ENCODE data around the gene EMC6.

EMC6 gene

GRCh38 chr17:3712811-3713463, 44.3 kb downstream of the EMC6 start:
- ChIA-PET CTCF (interaction anchor here (0.9 to 3.4 kb wide), 8 partner anchors 8 to 201 kb away, joined by 3 to 15 read pairs (median 6); partner anchors contain the start of gene HASPIN), POLR2A (no interaction called here)
- no peak for DNase-seq (ENCODE audit: extremely low spot score)
- TF ChIP-seq, protein P1, sequence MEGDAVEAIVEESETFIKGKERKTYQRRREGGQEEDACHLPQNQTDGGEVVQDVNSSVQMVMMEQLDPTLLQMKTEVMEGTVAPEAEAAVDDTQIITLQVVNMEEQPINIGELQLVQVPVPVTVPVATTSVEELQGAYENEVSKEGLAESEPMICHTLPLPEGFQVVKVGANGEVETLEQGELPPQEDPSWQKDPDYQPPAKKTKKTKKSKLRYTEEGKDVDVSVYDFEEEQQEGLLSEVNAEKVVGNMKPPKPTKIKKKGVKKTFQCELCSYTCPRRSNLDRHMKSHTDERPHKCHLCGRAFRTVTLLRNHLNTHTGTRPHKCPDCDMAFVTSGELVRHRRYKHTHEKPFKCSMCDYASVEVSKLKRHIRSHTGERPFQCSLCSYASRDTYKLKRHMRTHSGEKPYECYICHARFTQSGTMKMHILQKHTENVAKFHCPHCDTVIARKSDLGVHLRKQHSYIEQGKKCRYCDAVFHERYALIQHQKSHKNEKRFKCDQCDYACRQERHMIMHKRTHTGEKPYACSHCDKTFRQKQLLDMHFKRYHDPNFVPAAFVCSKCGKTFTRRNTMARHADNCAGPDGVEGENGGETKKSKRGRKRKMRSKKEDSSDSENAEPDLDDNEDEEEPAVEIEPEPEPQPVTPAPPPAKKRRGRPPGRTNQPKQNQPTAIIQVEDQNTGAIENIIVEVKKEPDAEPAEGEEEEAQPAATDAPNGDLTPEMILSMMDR (IDR thresholded peaks at IDR 0.05; ENCODE audit: control extremely low read depth, extremely low read depth, low read depth, missing control alignments) = no peak

DNA sequence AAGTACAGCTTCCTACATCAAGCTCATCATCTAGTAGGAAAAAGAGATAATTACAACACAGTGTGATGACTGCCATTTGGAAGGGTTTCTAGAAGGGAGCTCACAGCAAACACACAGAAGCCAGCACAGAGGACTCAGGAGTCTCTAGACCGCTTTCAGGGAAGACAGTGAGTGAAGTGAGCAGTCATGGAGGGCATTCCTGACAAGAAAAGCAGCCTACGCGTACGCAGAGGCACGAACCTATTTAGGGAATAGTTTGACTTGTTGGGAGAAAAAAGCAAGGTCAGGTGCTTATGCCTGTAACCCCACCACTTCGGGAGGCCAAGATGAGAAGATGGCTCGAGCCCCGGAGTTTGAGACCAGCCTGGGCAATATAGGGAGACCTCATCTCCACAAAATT, 46.7 kb downstream of the EMC6 start:
- TF ChIP-seq, protein P1 (IDR thresholded peaks at IDR 0.05; ENCODE audit: control extremely low read depth, extremely low read depth, low read depth, missing control alignments) = no peak
- CTCF ChIA-PET = interaction anchor here (1.0 to 2.3 kb wide), 4 partner anchors 16 to 67 kb away, joined by 3 to 8 read pairs (median 3); no protein-coding TSS in a partner anchor
- DNase-seq (ENCODE audit: extremely low spot score) = no peak
- POLR2A ChIA-PET = interaction anchor here (1.0 kb wide), 1 partner anchor 12 kb away, joined by 3 read pairs; no protein-coding TSS in a partner anchor

DNA sequence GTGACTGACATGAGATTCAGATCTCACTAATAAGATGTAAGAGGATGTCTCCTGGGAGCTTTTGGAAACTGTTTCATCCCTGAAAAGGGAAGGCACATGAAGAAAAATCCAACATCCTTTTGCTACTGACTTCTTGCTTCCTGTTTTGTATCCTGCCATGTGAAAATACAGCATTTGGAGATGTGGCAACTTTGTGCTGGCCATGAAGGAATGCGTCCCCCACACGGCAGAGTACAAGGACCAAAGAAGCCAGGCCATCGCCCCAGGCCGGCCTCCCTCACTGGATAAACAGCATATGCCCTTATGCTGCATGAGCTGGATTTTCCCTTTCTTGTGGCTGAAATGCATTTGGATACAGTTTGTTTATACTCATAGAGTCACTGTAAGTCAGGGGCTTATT, 49.6 kb downstream of the EMC6 start:
- ChIA-PET CTCF (interaction anchor here (1.0 to 1.9 kb wide), 4 partner anchors 12 to 23 kb away, joined by 3 to 6 read pairs (median 4); no protein-coding TSS in a partner anchor), POLR2A (no interaction called here)
- no peak for DNase-seq (ENCODE audit: extremely low spot score)
- TF ChIP-seq, protein P1 (IDR thresholded peaks at IDR 0.05; ENCODE audit: control extremely low read depth, extremely low read depth, low read depth, missing control alignments) = no peak

DNA sequence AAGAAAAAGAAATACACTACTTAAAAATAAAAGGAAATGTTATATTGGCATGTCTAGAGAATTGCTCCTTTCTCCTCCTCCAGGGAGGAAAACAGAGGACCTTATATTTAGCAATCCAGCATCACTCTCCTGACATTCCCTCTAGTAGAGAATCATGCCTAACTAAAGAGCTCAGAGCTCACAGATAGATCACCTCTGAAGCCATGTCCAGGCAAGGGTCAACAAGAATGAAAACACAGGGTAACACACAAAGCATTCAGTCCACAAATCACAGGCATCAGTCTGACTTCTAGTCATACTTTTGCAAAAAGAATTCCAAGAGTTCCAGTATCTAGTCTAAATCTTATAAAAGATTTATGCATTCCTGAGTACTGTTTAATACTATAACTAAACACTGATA, 50.7 kb downstream of the EMC6 start:
- CTCF ChIA-PET = interaction anchor here (1.0 to 1.5 kb wide), 2 partner anchors 13 to 18 kb away, joined by 3 read pairs; no protein-coding TSS in a partner anchor
- POLR2A ChIA-PET = interaction anchor here (0.6 kb wide), 1 partner anchor 20 kb away, joined by 4 read pairs; no protein-coding TSS in a partner anchor
- TF ChIP-seq, protein P1 (IDR thresholded peaks at IDR 0.05; ENCODE audit: control extremely low read depth, extremely low read depth, low read depth, missing control alignments) = no peak

More for the DNA sequence above, 50.7 kb downstream of the EMC6 start:
- no peak for DNase-seq (ENCODE audit: extremely low spot score)
